GM10847 (cell line): ENCODE measurements around the gene BOC.

ENCODE experiments used
- POLR2A ChIP-seq: IDR thresholded peaks from 2 replicates; pipeline ENCODE4 v1.6.1; 2011; ENCODE audit not compliant: insufficient read length; ENCODE audit errors: extremely low read depth

Gene BOC

DNA sequence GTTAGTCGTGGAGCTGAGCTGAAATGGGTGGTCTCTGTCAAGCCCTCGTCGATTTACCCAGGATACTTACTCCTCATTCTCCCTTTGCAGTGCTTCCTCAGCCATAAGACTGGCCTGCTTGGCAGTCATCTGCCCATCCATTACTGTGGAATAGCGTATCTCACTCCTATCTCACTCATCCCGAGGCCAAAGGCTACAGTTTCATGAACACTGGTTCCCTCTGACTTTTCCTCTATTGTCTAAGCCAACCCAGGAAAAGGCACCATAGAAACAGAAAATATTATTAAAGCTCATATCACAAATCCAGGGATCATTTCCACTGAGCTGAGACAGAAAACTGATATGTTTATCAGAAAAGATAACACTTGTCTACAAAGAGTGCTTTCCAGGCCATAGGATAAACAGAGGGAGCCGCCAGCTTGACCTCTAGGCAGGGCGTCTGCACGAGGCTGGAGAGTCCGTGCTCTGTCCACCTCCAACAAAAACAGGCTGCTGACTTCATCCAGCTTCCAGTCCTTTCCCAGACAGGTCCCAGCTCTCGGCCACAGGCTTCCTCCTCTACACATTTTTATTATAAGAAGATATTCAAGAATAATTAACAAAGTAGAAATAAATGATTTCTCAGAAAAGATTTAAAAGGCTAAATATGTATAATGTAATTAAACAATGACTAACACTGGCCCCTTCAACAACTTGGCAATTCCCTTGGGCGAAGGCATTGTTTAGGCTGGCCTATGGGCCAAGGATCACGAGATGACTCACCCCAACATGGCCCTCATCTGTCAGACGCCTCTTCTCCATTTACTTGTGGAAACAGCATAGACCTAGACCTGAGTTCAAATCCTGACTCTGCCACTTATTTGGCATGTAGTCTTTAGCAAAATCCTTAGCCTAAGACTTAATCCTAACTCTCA lies 27.4 kb upstream of the BOC start:
- TF ChIP-seq POLR2A: no peak

DNA sequence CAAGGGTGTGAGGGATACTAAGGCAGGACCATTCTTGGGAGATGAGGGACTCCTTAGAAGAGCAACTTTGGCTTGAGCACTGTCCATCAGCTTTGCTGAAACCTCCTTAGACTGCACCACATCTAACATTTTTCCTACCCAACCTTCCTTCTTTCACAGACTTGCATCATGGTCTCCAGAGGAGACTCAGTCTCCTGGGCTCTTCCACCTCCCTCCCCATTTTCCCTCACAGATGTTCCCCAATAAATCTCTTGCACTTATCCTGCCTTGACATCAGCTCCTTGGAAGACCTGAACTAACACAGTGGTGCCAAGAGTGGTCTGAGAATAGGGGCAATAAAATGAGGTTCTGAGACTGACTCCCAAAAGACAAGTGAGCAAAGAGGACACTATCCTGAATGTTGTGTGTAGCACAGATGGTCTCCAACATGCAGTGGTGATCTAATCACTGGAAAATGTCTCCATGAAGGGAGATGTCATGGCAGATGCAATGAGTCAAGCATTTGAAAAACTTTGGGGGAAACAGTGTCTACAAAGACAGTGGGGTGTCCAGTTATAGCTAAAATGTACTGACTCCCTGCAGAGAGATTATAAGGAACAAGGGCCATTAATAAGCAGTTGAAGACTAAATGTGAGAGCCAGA lies 26.0 kb upstream of the BOC start:
- no peak for TF ChIP-seq POLR2A

GRCh38 chr3:113186566-113186965 lies 24.8 kb upstream of the BOC start:
- no peak for TF ChIP-seq POLR2A

DNA sequence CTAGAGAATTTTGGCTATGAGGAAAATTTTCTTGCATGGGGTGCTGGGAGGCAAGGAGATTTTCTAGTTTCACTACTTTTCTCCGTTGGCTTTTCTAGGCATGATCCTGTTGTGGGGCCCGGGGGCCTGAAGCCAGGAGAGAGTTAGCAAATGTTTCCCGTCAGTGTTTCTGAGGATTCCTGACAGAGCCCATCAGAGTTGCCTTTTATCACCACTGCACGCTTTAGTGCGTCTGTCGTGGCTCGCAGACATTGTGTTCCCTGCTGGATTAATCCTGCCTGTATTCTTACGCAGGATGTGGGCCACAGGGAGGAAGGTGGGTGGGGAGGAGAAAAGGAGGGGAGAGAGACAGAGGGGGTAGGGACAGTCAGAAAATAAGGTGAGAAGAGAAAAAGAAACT lies 18.1 kb upstream of the BOC start:
- TF ChIP-seq POLR2A: no peak

DNA sequence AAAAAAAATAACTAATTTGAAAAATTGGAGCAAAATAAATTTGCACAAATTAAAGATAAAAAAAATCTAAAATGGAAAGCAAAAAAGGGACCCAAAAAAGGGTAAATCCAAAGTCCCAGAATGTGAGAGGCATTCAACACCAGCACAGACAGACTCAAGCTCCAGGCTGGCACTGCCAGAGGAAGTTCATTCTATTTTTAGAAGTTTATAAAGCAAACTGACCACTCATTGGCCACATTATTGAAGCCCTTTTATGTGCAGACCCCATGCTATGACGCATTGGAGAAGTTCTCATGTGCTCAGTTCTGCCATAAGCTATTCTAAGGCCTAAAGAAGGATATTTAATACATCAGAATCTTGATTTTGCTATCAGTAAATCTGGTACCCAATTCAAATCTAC lies 17.6 kb upstream of the BOC start:
- no peak for TF ChIP-seq POLR2A

- TF ChIP-seq POLR2A: no peak
Measured at GRCh38 chr3:113194823-113195401, 16.4 kb upstream of the BOC start.

- TF ChIP-seq POLR2A: no peak
Measured at GRCh38 chr3:113200351-113200750, 11.0 kb upstream of the BOC start.

DNA sequence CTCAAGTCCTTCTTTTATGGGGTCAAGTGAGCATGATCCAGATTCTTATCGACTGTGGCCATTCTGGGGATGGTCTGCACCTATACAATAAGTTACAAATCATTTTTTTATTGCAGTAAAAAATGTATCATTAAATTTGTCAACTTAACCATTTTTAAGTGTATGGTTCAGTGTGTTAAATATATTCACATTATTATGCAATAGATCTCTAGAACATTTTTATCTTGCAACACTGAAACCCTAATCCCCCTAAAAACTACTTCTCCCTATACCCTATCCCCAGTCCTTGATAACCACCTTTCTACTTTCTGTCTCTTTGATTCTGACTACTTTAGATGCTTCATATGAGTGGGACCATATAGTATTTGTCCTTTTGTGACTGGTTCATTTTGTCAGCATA lies 10.4 kb upstream of the BOC start:
- TF ChIP-seq POLR2A: no peak

GRCh38 chr3:113204371-113204770 lies 7.0 kb upstream of the BOC start:
- TF ChIP-seq POLR2A: no peak

GRCh38 chr3:113205481-113205880 lies 5.9 kb upstream of the BOC start:
- no peak for TF ChIP-seq POLR2A

DNA sequence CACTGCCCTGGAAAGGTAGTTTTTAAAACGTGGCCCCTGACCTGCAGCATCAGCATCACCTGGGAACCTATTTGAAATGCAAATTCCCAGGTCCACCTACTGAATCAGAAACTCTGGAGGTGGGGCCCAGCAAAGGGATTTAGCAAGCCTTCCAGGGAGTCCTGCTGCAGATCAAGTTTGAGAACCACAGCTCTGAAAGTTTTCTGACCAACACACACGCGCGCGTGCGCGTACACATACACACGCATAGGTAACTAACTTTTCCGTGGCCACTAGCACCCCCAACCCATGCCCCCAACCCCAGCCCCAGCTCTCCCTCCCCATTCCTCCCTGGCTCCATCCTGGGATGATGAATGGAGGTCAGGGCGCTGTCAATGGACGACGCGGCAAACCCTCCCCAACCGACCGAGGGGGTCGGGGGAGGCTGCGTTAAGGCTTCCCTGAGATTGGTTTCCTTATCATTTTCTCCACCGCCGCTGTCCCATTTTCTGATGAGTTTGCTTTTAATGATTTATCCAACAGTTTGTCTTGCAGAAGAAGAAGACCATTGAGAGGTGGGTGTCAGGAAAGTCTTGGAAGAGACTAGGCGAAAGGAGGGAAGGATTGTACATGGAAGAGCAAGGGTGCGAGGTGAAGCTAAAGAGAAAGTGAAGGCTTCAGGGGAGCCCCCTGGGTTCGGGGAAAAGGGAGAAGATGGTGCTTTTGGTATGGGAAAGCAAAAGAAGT lies 590 bp upstream of the BOC start:
- TF ChIP-seq POLR2A: no peak

DNA sequence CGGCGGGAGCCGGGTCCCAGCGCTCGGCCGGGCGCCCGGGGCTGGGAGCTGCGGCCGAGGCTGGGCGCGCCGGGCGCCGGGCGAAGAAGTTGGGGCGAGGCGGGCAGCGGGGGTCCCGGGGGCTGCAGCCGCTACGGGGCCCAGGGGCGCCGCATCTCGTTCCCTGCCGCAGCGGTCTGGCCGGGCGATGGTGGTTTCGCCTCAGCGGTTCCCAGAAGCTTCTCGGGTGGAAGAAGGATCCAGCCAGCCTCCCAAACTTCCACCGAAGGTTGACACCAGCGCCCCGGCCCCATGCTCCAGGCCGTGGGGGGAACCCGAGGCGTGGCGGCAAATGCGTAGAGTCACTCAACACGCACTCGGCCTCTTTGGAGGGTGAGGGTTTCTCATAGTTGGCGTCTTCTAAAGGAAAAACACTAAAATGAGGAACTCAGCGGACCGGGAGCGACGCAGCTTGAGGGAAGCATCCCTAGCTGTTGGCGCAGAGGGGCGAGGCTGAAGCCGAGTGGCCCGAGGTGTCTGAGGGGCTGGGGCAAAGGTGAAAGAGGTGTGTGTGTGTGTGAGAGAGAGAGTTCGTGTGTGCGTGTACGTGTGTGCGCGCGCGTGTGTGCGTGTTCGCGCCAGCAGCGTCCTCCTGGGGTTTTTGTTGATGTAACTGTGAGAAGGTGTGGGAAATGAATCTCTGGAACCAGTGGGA lies 940 bp downstream of the BOC start:
- TF ChIP-seq POLR2A: no peak

- TF ChIP-seq POLR2A: no peak
Measured at GRCh38 chr3:113212844-113213375, 1.6 kb downstream of the BOC start.

- TF ChIP-seq POLR2A: no peak
Measured at GRCh38 chr3:113213896-113214587, 2.7 kb downstream of the BOC start.
